ENCODE results near the gene ATF3.

The ATF3 gene

DNA sequence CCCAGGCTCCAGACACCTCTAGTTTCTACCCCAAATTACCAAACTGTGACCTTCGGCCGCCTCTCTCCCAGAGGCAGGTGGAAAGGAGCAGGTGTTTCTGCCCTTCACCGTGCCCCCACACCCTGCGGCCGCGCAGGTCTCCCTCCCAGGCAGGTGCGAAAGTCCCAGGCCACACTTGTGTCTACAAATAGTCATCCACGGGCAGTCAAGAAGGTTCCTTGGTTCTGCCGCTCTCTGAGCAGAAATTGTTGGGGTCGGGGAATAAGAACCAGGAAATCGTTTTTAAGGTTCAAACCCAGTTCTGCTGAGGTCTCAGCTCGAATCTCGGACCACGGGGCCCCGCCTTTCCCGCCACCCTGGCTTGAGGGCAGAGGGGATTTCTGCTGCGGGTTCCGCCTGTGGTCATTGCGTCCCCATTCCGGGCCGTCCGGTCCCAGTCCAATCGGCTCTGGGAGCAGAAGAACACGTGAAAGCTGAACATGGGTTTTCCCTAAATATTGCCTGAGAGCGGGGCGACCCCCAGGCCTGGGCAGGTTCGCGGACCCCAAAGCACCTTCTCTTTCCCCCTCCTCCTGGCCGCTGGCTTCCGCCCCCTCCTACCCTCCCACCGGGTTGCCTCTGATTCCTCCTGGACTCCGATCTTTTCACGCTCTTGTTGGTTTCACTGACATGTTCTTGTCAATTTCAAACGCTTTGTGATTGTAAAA lies 1.2 kb upstream of the ATF3 start:
- WGBS (ENCODE audit: insufficient coverage), result 0% methylated on average over 27 of the region's 34 CpGs
- Histone ChIP-seq H3K36me3 (ENCODE audit: control insufficient read depth in 4 of 4, insufficient read depth in 4 of 4, low read length in 3 of 4) (no peaks in the 10 kb centered on the region), H3K27me3 (replicated peaks in 2 of 5; ENCODE audit: control insufficient read depth in 4 of 5, insufficient read depth in 5 of 5, low read length in 4 of 5) (peaks cover 18 to 66% (median 38%) of the 10 kb centered on the region in 5 experiments), H3K4me3 (ENCODE audit: control insufficient read depth in 1 of 7, extremely low read depth in 1 of 7, insufficient read depth in 4 of 7, low read depth in 2 of 7, low read length in 6 of 7) (peak overlapping the region; percentile 26 to 94 (median 68)), H3K9me3 (ENCODE audit: control extremely low read depth in 1 of 5, control insufficient read depth in 4 of 5, insufficient read depth in 2 of 5, low read depth in 1 of 5, low read length in 4 of 5) (no peaks in the 10 kb centered on the region), H3K4me1 (ENCODE audit: control extremely low read depth in 1 of 4, control insufficient read depth in 4 of 4, insufficient read depth in 4 of 4, low read length in 3 of 4) (peaks cover 3 to 37% (median 34%) of the 10 kb centered on the region in 4 experiments), H3K27ac (ENCODE audit: insufficient read depth in 1 of 2, low read depth in 1 of 2, low read length in 2 of 2, poor library complexity in 1 of 2, severe bottlenecking in 2 of 2) (no peak overlapping the region)
- CTCF ChIA-PET, result interaction anchor here (0.7 to 5.4 kb wide), 4 partner anchors 23 to 170 kb away, joined by 3 to 27 read pairs (median 4); no protein-coding TSS in a partner anchor
- peak in 1 of 3 donors; percentile 41 for DNase-seq
- POLR2A ChIA-PET, result interaction anchor here (1.2 to 2.6 kb wide), 4 partner anchors 11 to 49 kb away, joined by 4 to 18 read pairs (median 8); no protein-coding TSS in a partner anchor

- CTCF ChIA-PET, result interaction anchor here (0.7 to 5.4 kb wide), 15 partner anchors 8 to 170 kb away, joined by 3 to 27 read pairs (median 4); no protein-coding TSS in a partner anchor
- peaks cover 3 to 37% (median 34%) of the 10 kb centered on the region in 4 experiments for H3K4me1 ChIP-seq (ENCODE audit: control extremely low read depth in 1 of 4, control insufficient read depth in 4 of 4, insufficient read depth in 4 of 4, low read length in 3 of 4)
- POLR2A ChIA-PET, result interaction anchor here (0.8 to 2.6 kb wide), 11 partner anchors 8 to 131 kb away, joined by 3 to 18 read pairs (median 5); no protein-coding TSS in a partner anchor
- peak overlapping the region in 1 of 2 experiments; percentile 22 for H3K27ac ChIP-seq (ENCODE audit: insufficient read depth in 1 of 2, low read depth in 1 of 2, low read length in 2 of 2, poor library complexity in 1 of 2, severe bottlenecking in 2 of 2)
- H3K9me3 ChIP-seq (ENCODE audit: control extremely low read depth in 1 of 5, control insufficient read depth in 4 of 5, insufficient read depth in 2 of 5, low read depth in 1 of 5, low read length in 4 of 5), result no peaks in the 10 kb centered on the region
- WGBS (ENCODE audit: insufficient coverage), result 0% methylated on average over 25 of the region's 39 CpGs
- no peak for DNase-seq
- peak overlapping the region in 6 of 7 experiments; percentile 48 to 94 (median 73) for H3K4me3 ChIP-seq (ENCODE audit: control insufficient read depth in 1 of 7, extremely low read depth in 1 of 7, insufficient read depth in 4 of 7, low read depth in 2 of 7, low read length in 6 of 7)
- no peaks in the 10 kb centered on the region for H3K36me3 ChIP-seq (ENCODE audit: control insufficient read depth in 4 of 4, insufficient read depth in 4 of 4, low read length in 3 of 4)
- H3K27me3 ChIP-seq (replicated peaks in 2 of 5; ENCODE audit: control insufficient read depth in 4 of 5, insufficient read depth in 5 of 5, low read length in 4 of 5), result peaks cover 18 to 60% (median 38%) of the 10 kb centered on the region in 5 experiments
Measured at GRCh38 chr1:212607913-212608391, 609 bp upstream of the ATF3 start.

GRCh38 chr1:212608959-212609700 lies 569 bp downstream of the ATF3 start:
- Histone ChIP-seq H3K4me3 (ENCODE audit: control insufficient read depth in 1 of 7, extremely low read depth in 1 of 7, insufficient read depth in 4 of 7, low read depth in 2 of 7, low read length in 6 of 7) (peak overlapping the region; percentile 62 to 94 (median 78)), H3K27me3 (replicated peaks in 2 of 5; ENCODE audit: control insufficient read depth in 4 of 5, insufficient read depth in 5 of 5, low read length in 4 of 5) (peaks cover 16 to 55% (median 36%) of the 10 kb centered on the region in 5 experiments), H3K9me3 (ENCODE audit: control extremely low read depth in 1 of 5, control insufficient read depth in 4 of 5, insufficient read depth in 2 of 5, low read depth in 1 of 5, low read length in 4 of 5) (no peaks in the 10 kb centered on the region), H3K27ac (ENCODE audit: insufficient read depth in 1 of 2, low read depth in 1 of 2, low read length in 2 of 2, poor library complexity in 1 of 2, severe bottlenecking in 2 of 2) (peak overlapping the region; percentile 41 to 86), H3K36me3 (ENCODE audit: control insufficient read depth in 4 of 4, insufficient read depth in 4 of 4, low read length in 3 of 4) (no peaks in the 10 kb centered on the region), H3K4me1 (ENCODE audit: control extremely low read depth in 1 of 4, control insufficient read depth in 4 of 4, insufficient read depth in 4 of 4, low read length in 3 of 4) (peaks cover 3 to 44% (median 38%) of the 10 kb centered on the region in 4 experiments)
- POLR2A ChIA-PET, result interaction anchor here (0.5 to 2.6 kb wide), 12 partner anchors 9 to 132 kb away, joined by 3 to 18 read pairs (median 4); no protein-coding TSS in a partner anchor
- CTCF ChIA-PET, result interaction anchor here (0.7 to 5.4 kb wide), 12 partner anchors 9 to 145 kb away, joined by 3 to 27 read pairs (median 4); no protein-coding TSS in a partner anchor
- DNase-seq, result peak; percentile 53 to 78 (median 72)
- 0% methylated on average over 57 of the region's 75 CpGs for WGBS (ENCODE audit: insufficient coverage)

- whole genome bisulfite sequencing (ENCODE audit: insufficient coverage), result 34% methylated on average over 15 of the region's 20 CpGs
- Histone ChIP-seq H3K36me3 (ENCODE audit: control insufficient read depth in 4 of 4, insufficient read depth in 4 of 4, low read length in 3 of 4) (peaks cover 0 to 1% (median 0%) of the 10 kb centered on the region in 4 experiments), H3K4me1 (ENCODE audit: control extremely low read depth in 1 of 4, control insufficient read depth in 4 of 4, insufficient read depth in 4 of 4, low read length in 3 of 4) (peaks cover 3 to 50% (median 44%) of the 10 kb centered on the region in 4 experiments), H3K4me3 (ENCODE audit: control insufficient read depth in 1 of 7, extremely low read depth in 1 of 7, insufficient read depth in 4 of 7, low read depth in 2 of 7, low read length in 6 of 7) (peak overlapping the region; percentile 62 to 94 (median 78)), H3K27ac (ENCODE audit: insufficient read depth in 1 of 2, low read depth in 1 of 2, low read length in 2 of 2, poor library complexity in 1 of 2, severe bottlenecking in 2 of 2) (peak overlapping the region in 1 of 2 experiments; percentile 56), H3K9me3 (ENCODE audit: control extremely low read depth in 1 of 5, control insufficient read depth in 4 of 5, insufficient read depth in 2 of 5, low read depth in 1 of 5, low read length in 4 of 5) (no peaks in the 10 kb centered on the region), H3K27me3 (replicated peaks in 2 of 5; ENCODE audit: control insufficient read depth in 4 of 5, insufficient read depth in 5 of 5, low read length in 4 of 5) (peaks cover 13 to 46% (median 28%) of the 10 kb centered on the region in 5 experiments)
- ChIA-PET POLR2A (interaction anchor here (0.6 to 2.6 kb wide), 4 partner anchors 9 to 93 kb away, joined by 3 to 18 read pairs (median 5); no protein-coding TSS in a partner anchor), CTCF (interaction anchor here (0.7 to 5.4 kb wide), 6 partner anchors 9 to 91 kb away, joined by 3 to 27 read pairs (median 6); no protein-coding TSS in a partner anchor)
- DNase-seq, result peak in 1 of 3 donors; percentile 41
Measured at GRCh38 chr1:212609701-212610574, 1.4 kb downstream of the ATF3 start.

DNA sequence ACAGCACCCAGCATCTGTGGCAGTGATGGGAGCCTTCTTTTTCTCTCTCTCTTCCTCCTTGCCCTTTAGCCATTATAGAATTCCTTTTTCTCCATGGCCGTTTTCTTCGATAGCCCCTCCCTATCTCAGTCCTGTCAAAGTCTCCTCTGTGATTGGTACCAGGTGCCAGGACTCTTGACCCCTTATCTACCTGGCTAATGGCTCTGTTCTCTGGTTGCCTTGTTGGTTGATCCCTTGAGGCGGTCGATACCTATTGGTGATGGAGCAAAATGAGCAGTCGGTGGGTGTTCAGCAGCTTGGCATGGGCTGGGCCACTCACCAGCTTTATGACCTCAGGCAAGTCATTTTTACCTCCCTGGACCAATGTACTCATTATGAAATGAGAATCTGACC lies 2.0 kb downstream of the ATF3 start:
- Histone ChIP-seq H3K27me3 (replicated peaks in 2 of 5; ENCODE audit: control insufficient read depth in 4 of 5, insufficient read depth in 5 of 5, low read length in 4 of 5) (peaks cover 7 to 40% (median 23%) of the 10 kb centered on the region in 5 experiments), H3K4me1 (ENCODE audit: control extremely low read depth in 1 of 4, control insufficient read depth in 4 of 4, insufficient read depth in 4 of 4, low read length in 3 of 4) (peaks cover 3 to 51% (median 44%) of the 10 kb centered on the region in 4 experiments)
- POLR2A ChIA-PET, result interaction anchor here (0.9 kb wide), 1 partner anchor 47 kb away, joined by 7 read pairs; no protein-coding TSS in a partner anchor

More for the DNA sequence above, 2.0 kb downstream of the ATF3 start:
- no peak overlapping the region for H3K27ac ChIP-seq (ENCODE audit: insufficient read depth in 1 of 2, low read depth in 1 of 2, low read length in 2 of 2, poor library complexity in 1 of 2, severe bottlenecking in 2 of 2)
- peak overlapping the region in 4 of 7 experiments; percentile 22 to 94 (median 74) for H3K4me3 ChIP-seq (ENCODE audit: control insufficient read depth in 1 of 7, extremely low read depth in 1 of 7, insufficient read depth in 4 of 7, low read depth in 2 of 7, low read length in 6 of 7)
- no peak for DNase-seq
- H3K9me3 ChIP-seq (ENCODE audit: control extremely low read depth in 1 of 5, control insufficient read depth in 4 of 5, insufficient read depth in 2 of 5, low read depth in 1 of 5, low read length in 4 of 5), result no peaks in the 10 kb centered on the region
- CTCF ChIA-PET, result interaction anchor here (2.8 to 5.4 kb wide), 2 partner anchors 20 to 58 kb away, joined by 13 to 27 read pairs; no protein-coding TSS in a partner anchor
- whole genome bisulfite sequencing (ENCODE audit: insufficient coverage), result 98% methylated on average over 5 of the region's 5 CpGs
- peaks cover 0 to 6% (median 0%) of the 10 kb centered on the region in 4 experiments for H3K36me3 ChIP-seq (ENCODE audit: control insufficient read depth in 4 of 4, insufficient read depth in 4 of 4, low read length in 3 of 4)
